BLaER1 (cell line): ENCODE measurements around the gene TBC1D22A.

ENCODE experiments used
- H3K27ac ChIP-seq: shearing (Covaris generic); formaldehyde crosslinking; 2 replicates; pipeline ENCODE4 v1.8.1; 2022
- H3K27me3 ChIP-seq: shearing (Covaris generic); formaldehyde crosslinking; 2 replicates; pipeline ENCODE4 v1.8.1; 2022
- H3K36me3 ChIP-seq: shearing (Covaris generic); formaldehyde crosslinking; 2 replicates; pipeline ENCODE4 v1.8.1; 2022
- H3K4me1 ChIP-seq: shearing (Covaris generic); formaldehyde crosslinking; 2 replicates; pipeline ENCODE4 v1.8.1; 2022
- H3K4me2 ChIP-seq: shearing (Covaris generic); formaldehyde crosslinking; 2 replicates; pipeline ENCODE4 v1.8.1; 2022
- H3K4me3 ChIP-seq: shearing (Covaris generic); formaldehyde crosslinking; 2 replicates; pipeline ENCODE4 v1.8.1; 2022
- H3K9ac ChIP-seq: shearing (Covaris generic); formaldehyde crosslinking; 2 replicates; pipeline ENCODE4 v1.8.1; 2022
- H3K9me3 ChIP-seq: shearing (Covaris generic); formaldehyde crosslinking; 2 replicates; pipeline ENCODE4 v1.8.1; 2022
- H4K20me1 ChIP-seq: shearing (Covaris generic); formaldehyde crosslinking; 2 replicates; pipeline ENCODE4 v1.8.1; 2022
- Cebpa-rat ChIP-seq: shearing (Covaris generic); IDR thresholded peaks from 2 replicates; pipeline ENCODE4 v1.8.1; 2022

Gene TBC1D22A

DNA sequence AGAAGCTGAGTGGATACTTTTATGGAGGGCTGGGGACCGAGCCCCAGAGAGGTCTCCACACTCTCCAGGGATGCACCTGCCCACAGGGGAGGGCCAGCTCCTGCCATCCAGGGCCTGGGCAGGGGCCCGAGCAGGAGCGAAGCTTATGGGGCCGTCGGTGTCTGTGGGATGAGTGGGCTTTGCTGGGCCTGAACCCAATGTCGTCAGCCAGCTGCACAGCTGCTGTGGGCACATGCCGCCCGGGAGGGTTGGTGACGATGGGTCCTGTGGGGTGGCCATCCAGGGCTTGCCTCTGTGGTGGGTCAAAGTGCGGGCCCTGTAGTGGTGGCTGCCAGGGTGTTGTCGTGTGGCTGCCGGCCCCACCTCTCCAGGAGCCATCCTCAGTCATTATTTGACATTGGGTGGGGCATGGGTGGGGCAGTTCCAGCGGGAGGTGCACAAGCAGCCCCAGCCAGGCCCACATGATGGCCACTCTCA is 447.1 kb downstream of the TBC1D22A start:
- H3K4me1 ChIP-seq, result no peaks in the 10 kb centered on the region
- no peak overlapping the region for H3K4me3 ChIP-seq
- H3K9me3 ChIP-seq, result no peaks in the 10 kb centered on the region
- H3K27me3 ChIP-seq, result no peaks in the 10 kb centered on the region
- H3K36me3 ChIP-seq, result no peaks in the 10 kb centered on the region
- no peak overlapping the region for H3K27ac ChIP-seq
- TF ChIP-seq Cebpa-rat, result no peak
- H4K20me1 ChIP-seq, result no peaks in the 10 kb centered on the region
- no peak overlapping the region for H3K9ac ChIP-seq
- no peak overlapping the region for H3K4me2 ChIP-seq

DNA sequence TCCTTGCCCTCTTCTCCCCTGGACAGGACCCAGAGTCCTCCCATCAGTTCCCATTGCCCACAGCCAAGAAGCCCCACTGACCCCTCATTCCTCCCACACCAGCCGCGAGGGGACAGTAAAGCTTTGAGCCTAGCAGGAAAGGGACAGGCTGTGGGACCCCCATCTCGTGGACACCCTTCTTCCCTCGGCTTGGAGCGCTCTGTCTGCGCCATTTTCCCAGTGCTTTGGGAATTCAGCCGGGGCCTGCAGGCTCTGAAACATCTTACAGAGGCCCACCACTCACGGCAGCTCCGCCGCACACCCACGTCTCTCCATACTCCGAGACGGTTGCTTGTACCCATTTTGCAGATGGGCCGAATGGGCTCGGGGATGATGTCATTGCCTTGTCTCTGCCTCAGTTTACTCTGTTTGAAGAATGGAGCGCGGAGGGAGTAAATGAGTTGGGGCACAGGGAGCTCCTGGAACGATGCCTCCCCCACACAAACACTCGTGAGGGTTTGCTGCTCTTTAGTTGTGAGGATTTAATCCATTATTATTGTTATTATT is 447.7 kb downstream of the TBC1D22A start:
- Histone ChIP-seq H3K36me3 (no peaks in the 10 kb centered on the region), H3K9ac (no peak overlapping the region), H3K4me3 (no peak overlapping the region), H3K4me2 (no peak overlapping the region), H4K20me1 (no peaks in the 10 kb centered on the region), H3K27me3 (no peaks in the 10 kb centered on the region), H3K9me3 (no peaks in the 10 kb centered on the region), H3K27ac (no peak overlapping the region), H3K4me1 (no peaks in the 10 kb centered on the region)
- TF ChIP-seq Cebpa-rat, result no peak

DNA sequence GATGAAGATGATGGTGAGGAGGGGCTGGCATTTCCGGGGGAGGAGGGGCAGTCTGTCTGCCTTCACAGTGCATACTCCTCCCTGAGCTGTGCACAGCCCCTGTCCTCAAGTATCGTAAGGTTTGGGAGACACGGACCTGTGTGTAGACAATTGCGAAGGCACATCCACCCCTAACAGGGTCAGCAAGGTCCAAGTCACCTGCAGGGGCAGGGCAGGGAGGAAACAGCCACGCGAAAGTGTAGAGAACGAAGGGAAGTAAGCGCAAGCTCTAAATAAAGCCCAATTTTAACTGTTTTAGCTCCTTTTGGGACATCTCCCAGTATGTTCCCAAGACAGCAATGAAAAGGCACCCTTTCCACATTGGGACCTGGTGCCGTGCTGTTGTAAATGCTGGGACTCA is 448.2 kb downstream of the TBC1D22A start:
- Histone ChIP-seq H3K27ac (no peak overlapping the region), H3K4me3 (no peak overlapping the region), H3K27me3 (no peaks in the 10 kb centered on the region), H3K9ac (no peak overlapping the region), H3K36me3 (no peaks in the 10 kb centered on the region), H3K4me1 (no peaks in the 10 kb centered on the region), H3K4me2 (no peak overlapping the region), H3K9me3 (no peaks in the 10 kb centered on the region), H4K20me1 (no peaks in the 10 kb centered on the region)
- TF ChIP-seq Cebpa-rat, result no peak

DNA sequence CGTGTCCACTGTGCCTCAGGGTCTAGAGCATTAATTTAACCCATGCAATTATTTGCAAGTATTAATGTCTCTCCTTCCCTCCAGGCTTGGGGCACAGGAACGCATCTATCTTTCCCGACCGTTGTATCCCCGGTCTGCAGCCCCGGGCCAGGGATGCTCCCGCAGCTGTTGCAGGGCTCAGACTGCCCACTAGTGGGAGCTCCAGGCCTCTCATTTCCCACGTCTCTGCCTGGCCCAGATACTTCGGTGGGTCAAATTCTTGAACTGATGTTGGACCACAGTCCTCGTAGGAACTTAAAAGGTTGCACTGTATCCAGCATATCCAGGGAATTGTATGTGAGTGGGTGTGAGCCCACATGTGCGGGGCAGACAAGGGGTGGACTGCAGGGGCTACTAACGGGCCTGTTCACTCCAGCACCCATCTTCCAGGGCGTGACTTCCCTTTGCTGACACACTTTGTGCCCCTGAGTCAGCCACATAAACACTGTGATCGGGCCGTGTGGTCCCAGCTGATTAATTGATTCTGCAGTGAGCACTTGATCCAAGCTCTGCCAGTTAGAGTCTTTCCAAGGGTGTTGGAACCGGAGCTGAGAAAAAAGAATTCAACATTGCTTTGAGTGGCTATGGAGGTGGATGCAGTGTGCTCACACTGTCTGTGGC is 451.3 kb downstream of the TBC1D22A start:
- no peak overlapping the region for H3K4me3 ChIP-seq
- H3K4me2 ChIP-seq, result no peak overlapping the region
- TF ChIP-seq Cebpa-rat, result no peak
- no peaks in the 10 kb centered on the region for H3K4me1 ChIP-seq
- H4K20me1 ChIP-seq, result no peaks in the 10 kb centered on the region
- H3K9ac ChIP-seq, result no peak overlapping the region
- no peak overlapping the region for H3K27ac ChIP-seq
- no peaks in the 10 kb centered on the region for H3K36me3 ChIP-seq
- no peaks in the 10 kb centered on the region for H3K27me3 ChIP-seq
- no peaks in the 10 kb centered on the region for H3K9me3 ChIP-seq

DNA sequence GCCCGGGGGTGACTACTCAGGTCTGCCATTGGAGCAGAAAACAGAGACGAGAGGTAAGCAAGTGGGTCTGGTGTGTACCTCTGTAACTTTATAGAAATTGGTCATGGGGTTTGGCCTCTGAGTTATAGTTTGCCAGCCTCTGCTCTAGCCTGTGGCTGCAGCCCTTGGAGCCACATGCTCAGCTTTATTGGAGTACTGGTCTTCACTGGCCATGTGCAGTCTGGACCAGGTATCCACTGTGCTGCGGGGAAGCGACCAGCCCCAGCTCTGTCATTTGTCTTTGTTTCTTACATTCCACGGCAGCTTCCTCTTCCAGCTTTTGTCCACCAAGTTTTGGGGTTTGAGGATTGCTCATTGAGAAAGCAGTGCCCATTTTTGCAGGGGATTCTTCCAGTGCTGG is 453.4 kb downstream of the TBC1D22A start:
- Histone ChIP-seq H3K4me1 (no peaks in the 10 kb centered on the region), H3K27me3 (no peaks in the 10 kb centered on the region), H3K4me2 (no peak overlapping the region), H3K9ac (no peak overlapping the region), H4K20me1 (no peaks in the 10 kb centered on the region), H3K9me3 (no peaks in the 10 kb centered on the region), H3K36me3 (no peaks in the 10 kb centered on the region), H3K4me3 (no peak overlapping the region), H3K27ac (no peak overlapping the region)
- TF ChIP-seq Cebpa-rat, result no peak

DNA sequence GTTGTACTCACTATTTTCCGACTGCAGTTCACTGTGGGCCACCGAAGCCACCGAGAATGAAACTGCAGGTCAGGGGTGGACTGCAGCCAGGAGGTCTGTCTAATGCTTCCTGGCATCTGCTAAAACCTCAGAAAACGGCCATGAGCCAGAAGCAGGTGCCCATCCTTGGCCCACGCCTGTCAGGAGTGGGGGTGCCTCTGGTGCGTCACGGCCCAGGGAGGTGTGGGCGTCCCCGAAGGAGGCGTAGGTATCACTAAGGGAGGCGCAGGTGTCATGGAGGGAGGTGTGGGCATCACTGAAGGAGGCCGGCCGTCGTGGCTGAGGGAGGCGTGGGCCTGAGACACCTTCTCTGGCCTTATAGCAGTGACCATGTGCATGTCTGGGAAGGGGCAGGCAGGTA is 456.2 kb downstream of the TBC1D22A start:
- Histone ChIP-seq H3K27me3 (no peaks in the 10 kb centered on the region), H3K27ac (no peak overlapping the region), H3K9me3 (no peaks in the 10 kb centered on the region), H3K9ac (no peak overlapping the region), H3K36me3 (no peaks in the 10 kb centered on the region), H3K4me2 (no peak overlapping the region), H3K4me3 (no peak overlapping the region), H3K4me1 (peaks cover 7% of the 10 kb centered on the region; the same call in 1 of the 2 replicates), H4K20me1 (no peaks in the 10 kb centered on the region)
- no peak for TF ChIP-seq Cebpa-rat

DNA sequence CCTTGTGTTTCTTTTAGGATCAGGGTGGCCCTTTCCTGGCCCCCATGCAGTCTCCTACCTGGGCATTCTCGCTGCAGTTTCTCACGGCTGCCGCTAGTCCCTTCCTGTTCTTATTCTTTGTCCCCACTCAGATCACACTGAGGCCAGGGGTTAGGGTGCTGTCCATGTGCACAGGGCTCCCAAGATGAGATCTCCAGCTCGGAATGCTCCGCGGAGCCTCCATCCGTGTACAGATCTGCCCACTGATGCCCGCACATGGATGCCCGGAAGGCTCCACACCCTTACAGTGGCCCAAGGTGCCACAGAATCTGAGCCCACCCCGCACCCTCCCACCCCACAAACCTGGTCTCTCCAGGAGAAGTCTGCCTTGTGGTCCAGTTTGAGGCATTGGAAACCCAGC is 457.3 kb downstream of the TBC1D22A start:
- Histone ChIP-seq H4K20me1 (no peaks in the 10 kb centered on the region), H3K4me3 (no peak overlapping the region), H3K36me3 (no peaks in the 10 kb centered on the region), H3K4me2 (no peak overlapping the region), H3K9ac (no peak overlapping the region), H3K27ac (no peak overlapping the region), H3K27me3 (no peaks in the 10 kb centered on the region), H3K9me3 (no peaks in the 10 kb centered on the region), H3K4me1 (peaks cover 7% of the 10 kb centered on the region; the same call in 1 of the 2 replicates)
- no peak for TF ChIP-seq Cebpa-rat

DNA sequence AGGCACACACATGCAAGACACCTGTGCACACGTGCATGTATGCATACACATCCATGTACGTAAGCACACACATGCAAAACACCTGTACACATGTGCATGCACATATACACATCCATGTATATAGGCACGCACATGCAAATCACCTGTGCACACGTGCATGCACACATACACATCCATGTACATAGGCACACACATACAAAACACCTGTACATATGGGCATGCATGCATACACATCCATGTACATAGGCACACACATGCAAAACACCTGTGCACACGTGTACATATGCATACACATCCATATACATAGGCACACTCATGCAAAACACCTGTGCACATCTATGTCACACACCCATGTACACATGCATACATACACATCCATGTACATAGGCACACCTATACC is 458.3 kb downstream of the TBC1D22A start:
- Histone ChIP-seq H3K36me3 (no peaks in the 10 kb centered on the region), H3K27me3 (no peaks in the 10 kb centered on the region), H4K20me1 (no peaks in the 10 kb centered on the region), H3K9me3 (no peaks in the 10 kb centered on the region), H3K27ac (no peak overlapping the region), H3K4me3 (no peak overlapping the region), H3K4me1 (peaks cover 7% of the 10 kb centered on the region; the same call in 1 of the 2 replicates), H3K4me2 (no peak overlapping the region), H3K9ac (no peak overlapping the region)
- TF ChIP-seq Cebpa-rat, result no peak

DNA sequence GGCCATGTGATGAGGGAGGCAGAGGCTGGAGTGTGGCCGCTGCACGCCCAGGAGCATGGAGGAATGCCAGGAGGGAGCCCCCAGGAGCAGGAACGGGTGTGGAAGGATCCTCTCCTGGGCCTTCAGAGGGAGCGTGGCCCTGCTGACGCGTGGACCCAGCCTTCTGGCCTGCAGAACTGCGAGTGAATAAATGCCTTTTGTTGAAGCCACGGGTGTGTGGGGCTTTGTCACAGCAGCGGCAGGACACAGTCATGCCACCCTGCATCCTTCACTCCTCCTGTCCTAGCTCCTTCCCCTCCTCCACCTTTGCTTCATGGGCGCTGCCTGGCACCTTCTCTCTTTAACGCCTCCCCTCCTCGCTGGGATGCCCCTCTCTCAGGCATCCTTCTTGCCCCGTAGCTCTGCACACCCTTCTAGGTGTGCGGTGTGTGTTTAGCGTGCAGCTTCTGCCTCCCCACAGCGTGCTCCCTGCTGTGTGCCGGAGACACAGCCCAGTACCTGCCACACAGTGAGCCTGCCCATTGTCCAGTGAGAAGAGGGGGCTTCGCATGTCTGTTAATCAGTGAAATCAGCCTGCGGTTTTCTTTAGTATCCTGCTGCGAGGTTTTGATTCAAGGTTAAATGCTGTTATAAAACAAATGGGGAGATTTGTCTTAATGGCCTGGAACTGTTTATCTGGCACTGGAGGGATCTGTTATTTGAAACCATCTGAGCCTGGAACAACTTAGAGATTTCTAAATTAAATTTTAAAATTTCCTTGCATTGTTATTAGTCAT is 459.6 kb downstream of the TBC1D22A start:
- Histone ChIP-seq H3K4me3 (no peak overlapping the region), H3K27ac (no peak overlapping the region), H3K36me3 (no peaks in the 10 kb centered on the region), H4K20me1 (no peaks in the 10 kb centered on the region), H3K9me3 (no peaks in the 10 kb centered on the region), H3K27me3 (no peaks in the 10 kb centered on the region), H3K4me1 (peaks cover 7% of the 10 kb centered on the region; the same call in 1 of the 2 replicates), H3K4me2 (no peak overlapping the region), H3K9ac (no peak overlapping the region)
- no peak for TF ChIP-seq Cebpa-rat
